ENCODE results near the gene HSPB8. TPM values are rescaled to one million over a fixed set of nuclear protein-coding genes. Genes with fewer than 3 reads are reported as not detected.
A peak's percentile ranks its signal among the peaks of the same experiment; 100 is the strongest.

HSPB8 gene
- total RNA-seq, 1 donor = 2.9 TPM

GRCh38 chr12:119227292-119227691 lies 48.6 kb downstream of the HSPB8 start:
- H4K20me1 ChIP-seq (ENCODE audit: insufficient read depth, low read length) = no peaks in the 10 kb centered on the region
- no peaks in the 10 kb centered on the region for H3K79me2 ChIP-seq (ENCODE audit: insufficient read depth, low read length)
- H3K4me3 ChIP-seq (ENCODE audit: insufficient read depth, low read length) = no peak overlapping the region
- TF ChIP-seq, protein P1, sequence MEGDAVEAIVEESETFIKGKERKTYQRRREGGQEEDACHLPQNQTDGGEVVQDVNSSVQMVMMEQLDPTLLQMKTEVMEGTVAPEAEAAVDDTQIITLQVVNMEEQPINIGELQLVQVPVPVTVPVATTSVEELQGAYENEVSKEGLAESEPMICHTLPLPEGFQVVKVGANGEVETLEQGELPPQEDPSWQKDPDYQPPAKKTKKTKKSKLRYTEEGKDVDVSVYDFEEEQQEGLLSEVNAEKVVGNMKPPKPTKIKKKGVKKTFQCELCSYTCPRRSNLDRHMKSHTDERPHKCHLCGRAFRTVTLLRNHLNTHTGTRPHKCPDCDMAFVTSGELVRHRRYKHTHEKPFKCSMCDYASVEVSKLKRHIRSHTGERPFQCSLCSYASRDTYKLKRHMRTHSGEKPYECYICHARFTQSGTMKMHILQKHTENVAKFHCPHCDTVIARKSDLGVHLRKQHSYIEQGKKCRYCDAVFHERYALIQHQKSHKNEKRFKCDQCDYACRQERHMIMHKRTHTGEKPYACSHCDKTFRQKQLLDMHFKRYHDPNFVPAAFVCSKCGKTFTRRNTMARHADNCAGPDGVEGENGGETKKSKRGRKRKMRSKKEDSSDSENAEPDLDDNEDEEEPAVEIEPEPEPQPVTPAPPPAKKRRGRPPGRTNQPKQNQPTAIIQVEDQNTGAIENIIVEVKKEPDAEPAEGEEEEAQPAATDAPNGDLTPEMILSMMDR (IDR thresholded peaks at IDR 0.05; ENCODE audit: extremely low read depth, low read depth, low read length) = no peak
- no peak overlapping the region for H2AFZ ChIP-seq (ENCODE audit: low read length)
- DNase-seq (ENCODE audit: insufficient read length, low spot score, missing footprints) = no peak
- no peak overlapping the region for H3K27ac ChIP-seq (ENCODE audit: low read depth, low read length)
- no peaks in the 10 kb centered on the region for H3K27me3 ChIP-seq (ENCODE audit: insufficient read depth, low read length)
- no peaks in the 10 kb centered on the region for H3K9me3 ChIP-seq (ENCODE audit: low read depth, low read length)
- H3K36me3 ChIP-seq (ENCODE audit: insufficient read depth, low read length) = no peaks in the 10 kb centered on the region
- no peaks in the 10 kb centered on the region for H3K4me1 ChIP-seq (ENCODE audit: insufficient read depth, low read length)
- no peak overlapping the region for H3K4me2 ChIP-seq (ENCODE audit: insufficient read depth, low read length)

DNA sequence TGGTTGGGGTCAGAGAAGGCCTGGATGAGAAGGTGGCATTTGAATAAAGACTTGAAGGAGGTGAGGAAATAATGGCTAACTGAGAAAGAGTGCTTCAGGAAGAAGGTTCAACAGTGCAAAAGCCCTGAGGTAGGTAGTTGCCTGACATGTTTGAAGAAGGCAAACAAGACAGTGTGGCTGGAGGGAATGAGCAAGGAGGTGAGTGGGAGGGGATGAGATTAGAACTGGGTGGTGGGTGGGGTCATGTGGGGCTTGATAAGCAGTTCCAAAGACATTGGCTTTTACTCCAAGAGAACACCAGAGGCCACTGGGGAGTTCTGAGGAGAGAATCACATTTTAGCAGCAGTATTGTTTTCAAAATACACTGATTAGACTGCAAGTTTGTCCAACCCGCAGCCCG lies 50.5 kb downstream of the HSPB8 start:
- Histone ChIP-seq H3K4me2 (ENCODE audit: insufficient read depth, low read length) (no peak overlapping the region), H3K36me3 (ENCODE audit: insufficient read depth, low read length) (no peaks in the 10 kb centered on the region), H3K9me3 (ENCODE audit: low read depth, low read length) (no peaks in the 10 kb centered on the region), H3K4me1 (ENCODE audit: insufficient read depth, low read length) (no peaks in the 10 kb centered on the region), H4K20me1 (ENCODE audit: insufficient read depth, low read length) (no peaks in the 10 kb centered on the region), H3K27ac (ENCODE audit: low read depth, low read length) (no peak overlapping the region), H2AFZ (ENCODE audit: low read length) (no peak overlapping the region), H3K79me2 (ENCODE audit: insufficient read depth, low read length) (no peaks in the 10 kb centered on the region), H3K4me3 (ENCODE audit: insufficient read depth, low read length) (no peak overlapping the region), H3K27me3 (ENCODE audit: insufficient read depth, low read length) (no peaks in the 10 kb centered on the region)
- DNase-seq (ENCODE audit: insufficient read length, low spot score, missing footprints) = no peak
- TF ChIP-seq, protein P1 (IDR thresholded peaks at IDR 0.05; ENCODE audit: extremely low read depth, low read depth, low read length) = no peak

DNA sequence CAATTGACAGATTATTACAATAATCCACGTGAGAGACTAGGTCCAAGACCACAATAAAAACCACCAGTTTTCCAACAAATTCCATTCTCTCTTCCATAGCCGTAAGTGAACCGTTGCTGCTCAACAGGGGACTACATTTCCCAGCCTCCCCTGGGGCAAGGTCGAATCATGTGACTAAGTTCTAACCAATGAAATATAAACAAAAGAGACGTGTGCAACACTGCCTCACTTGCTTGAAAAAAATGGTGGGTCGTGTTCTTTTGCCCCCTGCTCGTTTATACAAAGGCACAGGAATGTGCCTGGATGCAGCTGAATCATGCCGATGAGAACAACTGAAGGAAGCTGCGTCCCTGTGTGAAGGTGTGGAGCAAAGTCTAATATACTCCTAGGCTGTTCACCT lies 51.1 kb downstream of the HSPB8 start:
- Histone ChIP-seq H3K27me3 (ENCODE audit: insufficient read depth, low read length) (no peaks in the 10 kb centered on the region), H3K36me3 (ENCODE audit: insufficient read depth, low read length) (no peaks in the 10 kb centered on the region), H2AFZ (ENCODE audit: low read length) (no peak overlapping the region), H4K20me1 (ENCODE audit: insufficient read depth, low read length) (no peaks in the 10 kb centered on the region), H3K79me2 (ENCODE audit: insufficient read depth, low read length) (no peaks in the 10 kb centered on the region), H3K4me3 (ENCODE audit: insufficient read depth, low read length) (no peak overlapping the region), H3K27ac (ENCODE audit: low read depth, low read length) (no peak overlapping the region), H3K4me2 (ENCODE audit: insufficient read depth, low read length) (no peak overlapping the region), H3K9me3 (ENCODE audit: low read depth, low read length) (no peaks in the 10 kb centered on the region), H3K4me1 (ENCODE audit: insufficient read depth, low read length) (no peaks in the 10 kb centered on the region)
- no peak for DNase-seq (ENCODE audit: insufficient read length, low spot score, missing footprints)
- TF ChIP-seq, protein P1 (IDR thresholded peaks at IDR 0.05; ENCODE audit: extremely low read depth, low read depth, low read length) = no peak

- Histone ChIP-seq H3K4me1 (ENCODE audit: insufficient read depth, low read length) (no peaks in the 10 kb centered on the region), H3K36me3 (ENCODE audit: insufficient read depth, low read length) (no peaks in the 10 kb centered on the region), H3K79me2 (ENCODE audit: insufficient read depth, low read length) (no peaks in the 10 kb centered on the region), H3K27me3 (ENCODE audit: insufficient read depth, low read length) (no peaks in the 10 kb centered on the region), H2AFZ (ENCODE audit: low read length) (no peak overlapping the region), H3K9me3 (ENCODE audit: low read depth, low read length) (no peaks in the 10 kb centered on the region), H3K27ac (ENCODE audit: low read depth, low read length) (no peak overlapping the region), H3K4me2 (ENCODE audit: insufficient read depth, low read length) (no peak overlapping the region), H4K20me1 (ENCODE audit: insufficient read depth, low read length) (no peaks in the 10 kb centered on the region), H3K4me3 (ENCODE audit: insufficient read depth, low read length) (no peak overlapping the region)
- TF ChIP-seq, protein P1 (IDR thresholded peaks at IDR 0.05; ENCODE audit: extremely low read depth, low read depth, low read length) = no peak
- DNase-seq (ENCODE audit: insufficient read length, low spot score, missing footprints) = peak; percentile 10
Measured at GRCh38 chr12:119230807-119231206, 52.1 kb downstream of the HSPB8 start.

Data from osteoblast (primary cell).